ENCODE data around the gene SLC6A19. TPM values are rescaled to one million over a fixed set of nuclear protein-coding genes. Genes with fewer than 3 reads are reported as not detected.
A peak's percentile ranks its signal among the peaks of the same experiment; 100 is the strongest.

SLC6A19 gene
- total and polyA plus RNA-seq, 12 donors = under 0.01 TPM; not detected in 11

- Histone ChIP-seq H3K9me3 (replicated peaks in 1 of 3) (no peaks in the 10 kb centered on the region), H3K4me1 (replicated peaks in 1 of 2) (peaks cover 0 to 10% of the 10 kb centered on the region in 2 donors), H3K4me3 (no peak overlapping the region), H3K27ac (peak overlapping the region in 2 of 5 donors; percentile 42 to 88), H3K36me3 (replicated peaks in 1 of 2) (no peaks in the 10 kb centered on the region), H3K27me3 (peaks cover 3% of the 10 kb centered on the region)
- peak; percentile 93 to 97 (median 96) for DNase-seq
- TF ChIP-seq POLR2A (IDR thresholded peaks at IDR 0.05) (no peak), CTCF (IDR thresholded peaks at IDR 0.05) (no peak)
- WGBS, 4 donors = 7 to 63% (median 37%) methylated on average over 3 to 19 of the region's 19 CpGs
- intact Hi-C loops (cut with DNase I) = no loop called here
These were observed 39.6 kb upstream of the SLC6A19 start for GRCh38 chr5:1161833-1162229.

DNA sequence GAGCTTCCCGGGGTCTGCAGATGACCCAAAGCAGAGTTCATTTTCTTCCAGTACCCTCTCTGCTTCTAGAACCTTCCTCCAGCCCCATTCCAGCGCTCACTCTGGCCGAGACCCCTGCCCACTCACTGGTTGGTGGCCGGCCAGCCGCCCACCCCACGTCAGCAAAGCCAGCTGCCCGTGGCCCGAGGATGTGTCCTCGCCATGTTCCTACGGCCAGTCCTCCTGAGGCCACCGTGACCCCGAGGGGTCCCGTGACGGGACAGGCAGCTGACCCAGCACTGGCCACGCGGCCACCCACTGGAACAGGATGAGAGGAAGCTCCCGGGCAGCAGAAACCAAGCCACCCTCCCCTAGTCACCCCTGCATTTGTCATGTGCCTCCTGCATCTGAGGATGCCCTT is 39.1 kb upstream of the SLC6A19 start:
- Histone ChIP-seq H3K36me3 (replicated peaks in 1 of 2) (no peaks in the 10 kb centered on the region), H3K9me3 (replicated peaks in 1 of 3) (no peaks in the 10 kb centered on the region), H3K4me3 (no peak overlapping the region), H3K4me1 (replicated peaks in 1 of 2) (peaks cover 0 to 10% of the 10 kb centered on the region in 2 donors), H3K27me3 (no peaks in the 10 kb centered on the region), H3K27ac (no peak overlapping the region)
- intact Hi-C loops (cut with DNase I) = no loop called here
- DNase-seq = no peak
- 63 to 80% (median 69%) methylated on average over 12 to 17 of the region's 17 CpGs for WGBS, 4 donors
- no peak for TF ChIP-seq CTCF (IDR thresholded peaks at IDR 0.05)
- TF ChIP-seq POLR2A (IDR thresholded peaks at IDR 0.05) = no peak

GRCh38 chr5:1162751-1163150 is 38.6 kb upstream of the SLC6A19 start:
- Histone ChIP-seq H3K27ac (no peak overlapping the region), H3K4me1 (replicated peaks in 1 of 2) (peaks cover 0 to 10% of the 10 kb centered on the region in 2 donors), H3K36me3 (replicated peaks in 1 of 2) (no peaks in the 10 kb centered on the region), H3K4me3 (no peak overlapping the region), H3K27me3 (no peaks in the 10 kb centered on the region), H3K9me3 (replicated peaks in 1 of 3) (no peaks in the 10 kb centered on the region)
- TF ChIP-seq CTCF (IDR thresholded peaks at IDR 0.05) = no peak
- no peak for TF ChIP-seq POLR2A (IDR thresholded peaks at IDR 0.05)
- 70 to 82% (median 72%) methylated on average over 8 of the region's 8 CpGs for WGBS, 4 donors
- intact Hi-C loops (cut with DNase I) = no loop called here
- DNase-seq = no peak

- Histone ChIP-seq H3K4me1 (replicated peaks in 1 of 2) (peaks cover 0 to 14% of the 10 kb centered on the region in 2 donors), H3K4me3 (no peak overlapping the region), H3K27me3 (no peaks in the 10 kb centered on the region), H3K27ac (no peak overlapping the region), H3K36me3 (replicated peaks in 1 of 2) (no peaks in the 10 kb centered on the region), H3K9me3 (replicated peaks in 1 of 3) (no peaks in the 10 kb centered on the region)
- no peak for DNase-seq
- intact Hi-C loops (cut with DNase I) = no loop called here
- 84 to 93% (median 87%) methylated on average over 6 to 12 of the region's 12 CpGs for WGBS, 4 donors
- TF ChIP-seq POLR2A (IDR thresholded peaks at IDR 0.05) (no peak), CTCF (IDR thresholded peaks at IDR 0.05) (no peak)
These were observed 38.0 kb upstream of the SLC6A19 start for GRCh38 chr5:1163366-1163765.

Measured in adrenal gland (tissue), 12 donors.